PC-3 (cell line): Measurements from ENCODE around the gene RAB12. TPM values are rescaled to one million over a fixed set of nuclear protein-coding genes. Genes with fewer than 3 reads are reported as not detected.

Source experiments
- ATAC-seq: fragments of 200-7000 bp; cut with Tn5 transposase; 2 replicates; pipeline ENCODE4 v1.9.1; 2020; ENCODE audit warnings: mild to moderate bottlenecking, moderate library complexity
- BruUV-seq: library from RNA; stranded (reverse); fragments of 400-500 nt; replicated peaks from 2 replicates; lab custom pipeline; 2021; lab: Mats Ljungman, UMichigan
- CTCF ChIA-PET: fragments of 300-600 bp; sonication (Branson Sonifier 250); formaldehyde crosslinking; loops from one replicate; lab custom pipeline; 2022; ENCODE audit warnings: antibody characterized with exemption; lab: Charles Lee
- POLR2A ChIA-PET: fragments of 300-600 bp; sonication (Branson Sonifier 250); formaldehyde crosslinking; loops from one replicate; lab custom pipeline; 2022; ENCODE audit warnings: antibody characterized with exemption; ENCODE audit not compliant: unreplicated experiment; lab: Charles Lee
- DNase-seq: peaks from one replicate; pipeline ENCODE4 v3.0.0-alpha.2; 2015
- H2AFZ ChIP-seq: fragments of 300-600 bp; sonication (generic); 2 replicates; pipeline ENCODE4 v1.6.0; 2016; ENCODE audit warnings: antibody characterized with exemption, low read length
- H3F3A ChIP-seq: fragments of 300-600 bp; sonication (generic); one replicate; pipeline ENCODE4 v1.6.0; 2017; ENCODE audit warnings: antibody characterized with exemption, low read length, control low read depth, mild to moderate bottlenecking; ENCODE audit not compliant: unreplicated experiment
- H3K27ac ChIP-seq: fragments of 300-600 bp; sonication (generic); 2 replicates; pipeline ENCODE4 v1.5.1; 2016; ENCODE audit warnings: mild to moderate bottlenecking, low read length
- H3K27me3 ChIP-seq: fragments of 300-600 bp; sonication (generic); 2 replicates; pipeline ENCODE4 v1.6.1; 2016; ENCODE audit warnings: low read length, mixed read lengths
- H3K36me3 ChIP-seq: fragments of 300-600 bp; sonication (generic); 2 replicates; pipeline ENCODE4 v1.6.1; 2016; ENCODE audit warnings: low read depth, mixed run types, low read length, mixed read lengths
- H3K4me1 ChIP-seq: fragments of 300-600 bp; sonication (generic); 2 replicates; pipeline ENCODE4 v1.5.1; 2016; ENCODE audit warnings: low read length; ENCODE audit not compliant: insufficient read depth
- H3K4me2 ChIP-seq: fragments of 300-600 bp; sonication (generic); 2 replicates; pipeline ENCODE4 v1.6.0; 2016; ENCODE audit warnings: low read length
- H3K4me3 ChIP-seq: fragments of 300-600 bp; sonication (generic); 2 replicates; pipeline ENCODE4 v1.5.1; 2016; ENCODE audit warnings: mild to moderate bottlenecking, low read length, mixed read lengths
- H3K79me2 ChIP-seq: fragments of 300-600 bp; sonication (generic); 2 replicates; pipeline ENCODE4 v1.6.1; 2017; ENCODE audit warnings: low read length, mixed read lengths
- H3K9ac ChIP-seq: fragments of 300-600 bp; sonication (generic); 2 replicates; pipeline ENCODE4 v1.6.0; 2016; ENCODE audit warnings: mild to moderate bottlenecking, low read length
- H3K9me2 ChIP-seq: fragments of 300-600 bp; sonication (generic); replicated peaks from 2 replicates; pipeline ENCODE4 v1.6.1; 2016; ENCODE audit warnings: mixed run types, low read length, mixed read lengths
- H3K9me3 ChIP-seq: fragments of 300-600 bp; sonication (generic); 2 replicates; pipeline ENCODE4 v1.6.1; 2016; ENCODE audit warnings: low read length, mixed read lengths
- H4K20me1 ChIP-seq: fragments of 300-600 bp; sonication (generic); 2 replicates; pipeline ENCODE4 v1.6.1; 2016; ENCODE audit warnings: low read length, mixed read lengths
- EZH2 ChIP-seq: fragments of 300-600 bp; sonication (generic); IDR thresholded peaks from one replicate; pipeline ENCODE4 v1.6.1; 2017; ENCODE audit warnings: antibody characterized with exemption, mild to moderate bottlenecking, low read length; ENCODE audit not compliant: unreplicated experiment
- EZH2phosphoT487 ChIP-seq: fragments of 300-600 bp; sonication (generic); IDR thresholded peaks from 2 replicates; pipeline ENCODE4 v1.6.1; 2018; ENCODE audit warnings: mild to moderate bottlenecking, antibody characterized with exemption, low read length, borderline replicate concordance
- intact Hi-C: fragments of 100-400 bp; cut with micrococcal nuclease; formaldehyde crosslinking; loops from 2 replicates; pipeline ENCODE4 v1.9.0; 2023
- total RNA-seq: library from RNA; depleted of rRNA; stranded (reverse); fragments of >200 nt; gene quantifications from 2 replicates; pipeline ENCODE4 v1.2.3, GENCODE V29; 2014
- TF ChIP-seq, protein P1 (sequence below): fragments of 300-600 bp; sonication (generic); conservative IDR thresholded peaks from 2 replicates; pipeline ENCODE4 v1.5.1; 2017; ENCODE audit warnings: antibody characterized with exemption, low read depth, mild to moderate bottlenecking, low read length

RAB12 gene
- total RNA-seq, 1 experiment from 2014 or later, result 50.9 TPM

DNA sequence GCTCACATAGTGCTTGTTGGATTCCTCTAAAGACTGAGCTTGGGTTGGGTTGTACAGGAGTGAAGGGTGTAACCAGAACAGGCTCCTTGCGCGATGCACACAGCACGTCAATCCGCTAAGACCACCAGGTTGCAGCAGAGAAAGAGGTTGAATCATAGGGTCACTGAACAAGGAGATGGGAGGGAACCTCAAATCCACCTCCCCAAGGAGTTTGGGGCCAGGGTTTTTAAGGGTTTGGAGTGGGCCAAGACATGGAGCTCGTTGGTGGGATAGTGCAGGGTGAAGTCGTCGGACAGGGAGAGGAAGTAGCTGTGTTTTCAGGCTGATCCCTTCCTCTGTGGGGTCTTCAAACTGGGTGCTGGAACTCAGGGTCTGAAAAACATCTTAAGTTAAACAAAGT is 75.3 kb downstream of the RAB12 start:
- intact Hi-C loops, result no loop called here
- no peak for DNase-seq
- Histone ChIP-seq H3K79me2 (no peaks in the 10 kb centered on the region), H3K27ac (no peak overlapping the region), H2AFZ (no peak overlapping the region), H3K9me2 (no peaks in the 10 kb centered on the region), H3K27me3 (no peaks in the 10 kb centered on the region), H3K9ac (no peak overlapping the region), H3K36me3 (no peaks in the 10 kb centered on the region), H3K4me3 (no peak overlapping the region), H3K4me1 (0 out of 2 replicates have a peak, but pooled peaks cover 5% of the 10 kb centered on the region), H3K9me3 (no peaks in the 10 kb centered on the region), H3F3A (no peaks in the 10 kb centered on the region), H3K4me2 (no peak overlapping the region), H4K20me1 (no peaks in the 10 kb centered on the region)
- no TSS peak for BruUV-seq
- no peak for ATAC-seq
- TF ChIP-seq, protein P1, sequence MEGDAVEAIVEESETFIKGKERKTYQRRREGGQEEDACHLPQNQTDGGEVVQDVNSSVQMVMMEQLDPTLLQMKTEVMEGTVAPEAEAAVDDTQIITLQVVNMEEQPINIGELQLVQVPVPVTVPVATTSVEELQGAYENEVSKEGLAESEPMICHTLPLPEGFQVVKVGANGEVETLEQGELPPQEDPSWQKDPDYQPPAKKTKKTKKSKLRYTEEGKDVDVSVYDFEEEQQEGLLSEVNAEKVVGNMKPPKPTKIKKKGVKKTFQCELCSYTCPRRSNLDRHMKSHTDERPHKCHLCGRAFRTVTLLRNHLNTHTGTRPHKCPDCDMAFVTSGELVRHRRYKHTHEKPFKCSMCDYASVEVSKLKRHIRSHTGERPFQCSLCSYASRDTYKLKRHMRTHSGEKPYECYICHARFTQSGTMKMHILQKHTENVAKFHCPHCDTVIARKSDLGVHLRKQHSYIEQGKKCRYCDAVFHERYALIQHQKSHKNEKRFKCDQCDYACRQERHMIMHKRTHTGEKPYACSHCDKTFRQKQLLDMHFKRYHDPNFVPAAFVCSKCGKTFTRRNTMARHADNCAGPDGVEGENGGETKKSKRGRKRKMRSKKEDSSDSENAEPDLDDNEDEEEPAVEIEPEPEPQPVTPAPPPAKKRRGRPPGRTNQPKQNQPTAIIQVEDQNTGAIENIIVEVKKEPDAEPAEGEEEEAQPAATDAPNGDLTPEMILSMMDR, result no peak
- TF ChIP-seq EZH2 (no peak), EZH2phosphoT487 (no peak)
- CTCF ChIA-PET, result interaction anchor here (0.6 kb wide), 1 partner anchor 1464 kb away, joined by 3 read pairs; no protein-coding TSS in a partner anchor
- POLR2A ChIA-PET, result no interaction called here

DNA sequence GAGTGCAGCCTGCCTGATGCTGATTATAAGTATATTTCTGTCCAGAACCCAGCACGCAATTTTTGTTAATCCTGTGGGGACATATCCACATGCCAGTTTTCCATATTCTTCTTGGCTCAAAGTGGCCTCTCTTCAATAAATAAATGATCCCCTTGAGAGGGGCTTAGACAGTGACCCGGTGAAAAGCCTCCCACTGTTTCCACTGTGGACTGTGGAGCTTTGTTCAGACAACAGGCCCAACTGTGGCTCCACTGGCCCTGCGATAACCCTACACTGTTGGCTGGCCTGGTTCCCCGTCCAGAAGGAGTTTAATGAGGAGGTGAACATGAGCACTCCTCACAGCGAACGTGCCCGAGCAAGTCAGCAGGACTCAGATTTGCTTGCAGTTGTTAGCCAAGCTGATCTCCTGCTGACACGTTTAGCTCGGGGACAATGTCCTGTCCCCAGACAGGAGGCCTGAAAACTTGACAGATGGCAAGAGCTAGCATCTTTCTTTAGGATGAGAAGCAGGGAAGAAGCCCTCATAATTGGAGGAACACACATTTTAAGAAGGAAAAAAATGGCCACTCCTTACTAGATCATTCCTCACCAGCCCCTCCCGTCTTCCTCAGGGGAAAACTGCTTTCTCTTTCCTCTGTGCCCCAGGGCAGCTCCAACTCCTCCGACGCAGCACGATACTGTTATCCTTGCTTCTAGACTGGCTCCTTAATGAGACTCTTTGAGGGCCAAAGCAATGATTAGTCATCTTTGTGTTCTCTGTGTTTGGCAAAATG is 76.1 kb downstream of the RAB12 start:
- H3K27ac ChIP-seq, result no peak overlapping the region
- no peaks in the 10 kb centered on the region for H3K36me3 ChIP-seq
- ATAC-seq (peak; percentile 61), DNase-seq (peak; percentile 44)
- POLR2A ChIA-PET, result no interaction called here
- intact Hi-C loops, result no loop called here
- H3K9me3 ChIP-seq, result no peaks in the 10 kb centered on the region
- BruUV-seq, result no TSS peak
- no peaks in the 10 kb centered on the region for H3K79me2 ChIP-seq
- 0 out of 2 replicates have a peak, but pooled peaks cover 5% of the 10 kb centered on the region for H3K4me1 ChIP-seq
- H3F3A ChIP-seq, result no peaks in the 10 kb centered on the region
- no peaks in the 10 kb centered on the region for H4K20me1 ChIP-seq
- H3K9me2 ChIP-seq, result no peaks in the 10 kb centered on the region
- H2AFZ ChIP-seq, result no peak overlapping the region
- TF ChIP-seq EZH2phosphoT487, result no peak
- no peak for TF ChIP-seq EZH2
- TF ChIP-seq, protein P1, result no peak
- H3K4me2 ChIP-seq, result 0 out of 2 replicates have a peak overlapping the region, but pooled peaks have one; percentile 26
- H3K27me3 ChIP-seq, result no peaks in the 10 kb centered on the region
- no peak overlapping the region; the same call in 1 of the 2 replicates for H3K9ac ChIP-seq
- CTCF ChIA-PET, result no interaction called here
- no peak overlapping the region for H3K4me3 ChIP-seq

DNA sequence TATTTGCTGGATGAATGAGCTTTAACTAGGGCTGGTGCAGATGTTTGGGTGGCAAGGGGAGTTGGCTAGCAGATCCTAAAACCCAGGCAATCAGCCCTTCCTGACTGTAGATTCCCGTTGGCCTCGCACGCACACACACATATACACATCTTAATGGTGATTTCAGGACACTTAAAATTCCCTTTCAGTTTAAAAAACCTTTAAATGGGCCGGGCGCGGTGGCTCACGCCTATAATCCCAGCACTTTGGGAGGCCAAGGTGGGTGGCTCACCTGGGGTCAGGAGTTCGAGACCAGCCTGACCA is 76.6 kb downstream of the RAB12 start:
- Histone ChIP-seq H4K20me1 (no peaks in the 10 kb centered on the region), H3K27me3 (no peaks in the 10 kb centered on the region), H3F3A (no peaks in the 10 kb centered on the region), H3K79me2 (no peaks in the 10 kb centered on the region), H3K4me1 (0 out of 2 replicates have a peak, but pooled peaks cover 5% of the 10 kb centered on the region), H2AFZ (no peak overlapping the region), H3K36me3 (no peaks in the 10 kb centered on the region), H3K9me3 (no peaks in the 10 kb centered on the region), H3K4me3 (no peak overlapping the region), H3K9me2 (no peaks in the 10 kb centered on the region), H3K27ac (no peak overlapping the region), H3K9ac (no peak overlapping the region), H3K4me2 (0 out of 2 replicates have a peak overlapping the region, but pooled peaks have one; percentile 26)
- no TSS peak for BruUV-seq
- CTCF ChIA-PET, result no interaction called here
- intact Hi-C loops, result no loop called here
- ATAC-seq (no peak), DNase-seq (no peak)
- POLR2A ChIA-PET, result no interaction called here
- TF ChIP-seq, protein P1, result no peak
- TF ChIP-seq EZH2 (no peak), EZH2phosphoT487 (no peak)
